HepG2 (cell line): ENCODE data around the gene RNF4. TPM values are rescaled to one million over a fixed set of nuclear protein-coding genes. Genes with fewer than 3 reads are reported as not detected.

Source experiments
- CC2D1A ChIP-seq: sonication (generic); formaldehyde crosslinking; IDR thresholded peaks from 2 replicates; pipeline ENCODE4 v1.8.1; 2023; ENCODE audit warnings: mild to moderate bottlenecking, missing genetic modification reagents
- GABPA ChIP-seq, 2 experiments: IDR thresholded peaks; 2 replicates each; pipeline ENCODE4 v1.6.1; 2011 to 2016; ENCODE audit warnings: low read depth in 2 of 2, low read length in 1 of 2, missing biosample characterization in 1 of 2, missing genetic modification characterization in 1 of 2
- NFATC3 ChIP-seq: sonication (generic); formaldehyde crosslinking; IDR thresholded peaks from 2 replicates; pipeline ENCODE4 v1.5.1; 2020; ENCODE audit warnings: mild to moderate bottlenecking, missing genetic modification reagents
- NFYC ChIP-seq: IDR thresholded peaks from 2 replicates; pipeline ENCODE4 v1.6.1; 2016; ENCODE audit warnings: missing genetic modification reagents, missing compliant biosample characterization
- PAXIP1 ChIP-seq: sonication (generic); formaldehyde crosslinking; conservative IDR thresholded peaks from 2 replicates; pipeline ENCODE4 v1.4.0; 2020; ENCODE audit warnings: mild to moderate bottlenecking, missing genetic modification reagents, moderate library complexity
- PRDM15 ChIP-seq: sonication (generic); formaldehyde crosslinking; IDR thresholded peaks from 2 replicates; pipeline ENCODE4 v1.4.0; 2020; ENCODE audit warnings: missing genetic modification reagents
- RBM22 ChIP-seq: fragments of 200-400 bp; formaldehyde crosslinking; optimal IDR thresholded peaks from 2 replicates; pipeline ENCODE3; 2017; ENCODE audit warnings: mild to moderate bottlenecking, low read length, moderate library complexity
- SOX13 ChIP-seq, 3 experiments: fragments of 450-650 bp in 1 of 3; sonication (generic) in 1 of 3; formaldehyde crosslinking in 1 of 3; IDR thresholded peaks in 2 of 3; conservative IDR thresholded peaks in 1 of 3; 2 replicates each; pipeline versions ENCODE4 v1.5.0 to v1.6.1; 2016 to 2020; ENCODE audit warnings: antibody characterized with exemption in 1 of 3, mild to moderate bottlenecking in 1 of 3, missing compliant biosample characterization in 1 of 3, missing genetic modification reagents in 1 of 3, moderate library complexity in 1 of 3
- TARDBP ChIP-seq: sonication (generic); formaldehyde crosslinking; IDR thresholded peaks from 2 replicates; pipeline ENCODE4 v1.8.0; 2022; ENCODE audit warnings: mild to moderate bottlenecking, missing genetic modification reagents
- ZBTB43 ChIP-seq: sonication (generic); formaldehyde crosslinking; conservative IDR thresholded peaks from 2 replicates; pipeline ENCODE4 v1.4.0; 2020; ENCODE audit warnings: missing genetic modification reagents
- ZBTB7B ChIP-seq: sonication (generic); formaldehyde crosslinking; IDR thresholded peaks from 2 replicates; pipeline ENCODE4 v1.4.0; 2020; ENCODE audit warnings: missing genetic modification reagents
- ZNF10 ChIP-seq: sonication (generic); formaldehyde crosslinking; IDR thresholded peaks from 2 replicates; pipeline ENCODE4 v1.4.0; 2020; ENCODE audit warnings: mild to moderate bottlenecking, low read depth, missing genetic modification reagents, borderline replicate concordance
- ZNF354B ChIP-seq: sonication (generic); formaldehyde crosslinking; IDR thresholded peaks from 2 replicates; pipeline ENCODE4 v1.8.0; 2022; ENCODE audit warnings: mild to moderate bottlenecking, missing genetic modification reagents
- ZNF563 ChIP-seq: sonication (generic); formaldehyde crosslinking; IDR thresholded peaks from 2 replicates; pipeline ENCODE4 v1.8.0; 2022; ENCODE audit warnings: mild to moderate bottlenecking, moderate library complexity, missing genetic modification reagents
- ZNF598 ChIP-seq: sonication (generic); formaldehyde crosslinking; IDR thresholded peaks from 2 replicates; pipeline ENCODE4 v1.5.1; 2020; ENCODE audit warnings: mild to moderate bottlenecking, missing genetic modification reagents, borderline replicate concordance
- ZNF737 ChIP-seq: sonication (generic); formaldehyde crosslinking; IDR thresholded peaks from 2 replicates; pipeline ENCODE4 v1.5.0; 2020; ENCODE audit warnings: missing genetic modification reagents, mild to moderate bottlenecking, borderline replicate concordance
- ZSCAN5A ChIP-seq: sonication (generic); formaldehyde crosslinking; IDR thresholded peaks from 2 replicates; pipeline ENCODE4 v1.8.0; 2022; ENCODE audit warnings: mild to moderate bottlenecking, missing genetic modification reagents, borderline replicate concordance
- polyA plus RNA-seq, 8 experiments: library from polyadenylated mRNA; depleted of rRNA in 3 of 8; stranded (reverse) in 7 of 8; unstranded in 1 of 8; fragments of >200 nt; fragmentation: Illumina TruSeq in 4 of 8; extraction: Trizol in 4 of 8; gene quantifications; 2 replicates each; pipeline versions ENCODE4 v1.2.1 to v1.2.3, GENCODE V29; 2011 to 2016; ENCODE audit warnings: low read depth in 4 of 8, missing spikeins in 1 of 8, mixed read lengths in 1 of 8; ENCODE audit not compliant: insufficient read depth in 1 of 8
- total RNA-seq, 5 experiments: library from RNA; depleted of rRNA; stranded (reverse); fragments of >200 nt; fragmentation: Illumina TruSeq; extraction: Trizol; gene quantifications; 2 replicates each; pipeline ENCODE4 v1.2.3, GENCODE V29; 2016; ENCODE audit warnings: low read depth in 1 of 5

Gene RNF4
- total and polyA plus RNA-seq, 2 of the 13 experiments (the other 11 are each of a cell fraction or from before 2014, with no cell fraction given) = 38.1 to 45.1 TPM

- TF ChIP-seq ZNF10 (CRISPR knock-in tag) (no peak), ZNF737 (CRISPR knock-in tag) (0 out of 2 replicates have a peak, but pooled peaks have one; percentile 71), NFATC3 (CRISPR knock-in tag) (0 out of 2 replicates have a peak, but pooled peaks have one; percentile 26), GABPA (IDR thresholded peaks at IDR 0.05; ENCODE audit: low read depth, low read length) (no peak), GABPA (CRISPR knock-in tag; IDR thresholded peaks at IDR 0.05; ENCODE audit: low read depth) (peak; percentile 91), ZBTB7B (CRISPR knock-in tag) (peak; percentile 46; the same call in 1 of the 2 replicates), ZBTB43 (CRISPR knock-in tag) (peak; percentile 64; the same call in 1 of the 2 replicates), RBM22 (no peak), NFYC (CRISPR knock-in tag) (peak; percentile 91), ZNF598 (CRISPR knock-in tag) (peak; percentile 79; the same call in 1 of the 2 replicates), PAXIP1 (CRISPR knock-in tag) (no peak), ZNF354B (no peak), SOX13 (IDR thresholded peaks at IDR 0.05) (no peak), SOX13 (CRISPR knock-in tag; conservative IDR thresholded peaks at IDR 0.05 in 1 of 2, IDR thresholded peaks at IDR 0.05 in 1 of 2) (no peak), ZNF563 (CRISPR knock-in tag) (0 out of 2 replicates have a peak, but pooled peaks have one; percentile 26), ZSCAN5A (CRISPR knock-in tag) (no peak), PRDM15 (CRISPR knock-in tag) (no peak), TARDBP (CRISPR knock-in tag) (peak; percentile 29; the same call in 1 of the 2 replicates), CC2D1A (no peak)
Observed at GRCh38 chr4:2468456-2469191, at the start of gene RNF4 (continued).
